Measurements from ENCODE around the gene BPIFB1.

- TF ChIP-seq SP1 (IDR thresholded peaks at IDR 0.05) (no peak), SUZ12 (IDR thresholded peaks at IDR 0.05) (no peak), FOXK2 (IDR thresholded peaks at IDR 0.05) (no peak), FOXA1 (IDR thresholded peaks at IDR 0.05) (no peak), PKNOX1 (IDR thresholded peaks at IDR 0.05) (no peak), FOXM1 (IDR thresholded peaks at IDR 0.05; ENCODE audit: borderline replicate concordance) (no peak), BHLHE40 (IDR thresholded peaks at IDR 0.05; ENCODE audit: borderline replicate concordance) (no peak), ZNF384 (IDR thresholded peaks at IDR 0.05) (no peak), ELF4 (IDR thresholded peaks at IDR 0.05) (no peak), L3MBTL2 (conservative IDR thresholded peaks at IDR 0.05) (no peak), LEF1 (IDR thresholded peaks at IDR 0.05; ENCODE audit: borderline replicate concordance) (no peak), HDGF (IDR thresholded peaks at IDR 0.05; ENCODE audit: borderline replicate concordance) (no peak), TARDBP (IDR thresholded peaks at IDR 0.05) (no peak), ARNT (IDR thresholded peaks at IDR 0.05) (no peak)
Measured at GRCh38 chr20:33291416-33291815, 8.4 kb downstream of the BPIFB1 start.

All from HEK293T (cell line).